SK-N-SH treated with all-trans-retinoic acid at 6 μM for 48 hours (cell line): ENCODE data around the gene FAAP100.

Source experiments
- ATAC-seq: fragments of 200-7000 bp; cut with Tn5 transposase; 3 replicates; pipeline ENCODE4 v1.9.1; 2020; ENCODE audit warnings: mild to moderate bottlenecking, moderate library complexity
- ARNTL ChIP-seq: fragments of 450-650 bp; formaldehyde crosslinking; IDR thresholded peaks from 2 replicates; pipeline ENCODE4 v1.5.0; 2020; ENCODE audit warnings: low read depth, mild to moderate bottlenecking, moderate library complexity, borderline replicate concordance
- BACH2 ChIP-seq: fragments of 250-450 bp; sonication (Bioruptor Pico); IDR thresholded peaks from 2 replicates; pipeline ENCODE4 v1.9.0; 2021; ENCODE audit warnings: mild to moderate bottlenecking, borderline replicate concordance
- CREB5 ChIP-seq: fragments of 250-450 bp; sonication (Bioruptor Pico); IDR thresholded peaks from 2 replicates; pipeline ENCODE4 v1.5.1; 2020; ENCODE audit warnings: low read depth, mild to moderate bottlenecking, moderate library complexity
- CSDC2 ChIP-seq: fragments of 250-450 bp; sonication (Bioruptor Pico); IDR thresholded peaks from 2 replicates; pipeline ENCODE4 v1.5.0; 2020; ENCODE audit warnings: mild to moderate bottlenecking, moderate library complexity
- CSRNP3 ChIP-seq: fragments of 250-450 bp; sonication (Bioruptor Pico); IDR thresholded peaks from 2 replicates; pipeline ENCODE4 v1.5.1; 2021; ENCODE audit warnings: mild to moderate bottlenecking, moderate library complexity
- ESRRG ChIP-seq: fragments of 250-450 bp; sonication (Bioruptor Pico); IDR thresholded peaks from 2 replicates; pipeline ENCODE4 v1.6.1; 2021; ENCODE audit warnings: mild to moderate bottlenecking
- GLIS3 ChIP-seq: fragments of 250-450 bp; sonication (Bioruptor Pico); IDR thresholded peaks from 2 replicates; pipeline ENCODE4 v1.5.0; 2020; ENCODE audit warnings: mild to moderate bottlenecking, moderate library complexity
- ISL1 ChIP-seq: fragments of 250-450 bp; sonication (Bioruptor Pico); IDR thresholded peaks from 2 replicates; pipeline ENCODE4 v2.1.2; 2022; ENCODE audit warnings: mild to moderate bottlenecking, moderate library complexity
- OSR1 ChIP-seq: fragments of 250-450 bp; sonication (Bioruptor Pico); IDR thresholded peaks from 2 replicates; pipeline ENCODE4 v1.8.0; 2022; ENCODE audit warnings: moderate library complexity, mild to moderate bottlenecking, inconsistent platforms
- PPARA ChIP-seq: fragments of 250-450 bp; sonication (Bioruptor Pico); IDR thresholded peaks from 2 replicates; pipeline ENCODE4 v1.5.0; 2020; ENCODE audit warnings: mild to moderate bottlenecking, borderline replicate concordance
- SNAI2 ChIP-seq: fragments of 250-450 bp; sonication (Bioruptor Pico); IDR thresholded peaks from 2 replicates; pipeline ENCODE4 v1.5.0; 2020; ENCODE audit warnings: mild to moderate bottlenecking, moderate library complexity
- TOX ChIP-seq: fragments of 250-450 bp; sonication (Bioruptor Pico); IDR thresholded peaks from 2 replicates; pipeline ENCODE4 v1.8.0; 2021; ENCODE audit warnings: mild to moderate bottlenecking, moderate library complexity, borderline replicate concordance
- ZC3H10 ChIP-seq: fragments of 250-450 bp; sonication (Bioruptor Pico); IDR thresholded peaks from 2 replicates; pipeline ENCODE4 v1.5.1; 2021; ENCODE audit warnings: mild to moderate bottlenecking, moderate library complexity
- ZNF565 ChIP-seq: fragments of 450-650 bp; formaldehyde crosslinking; conservative IDR thresholded peaks from 2 replicates; pipeline ENCODE4 v1.5.0; 2020; ENCODE audit warnings: low read depth, mild to moderate bottlenecking, moderate library complexity
- ZNF70 ChIP-seq: fragments of 450-650 bp; formaldehyde crosslinking; IDR thresholded peaks from 2 replicates; pipeline ENCODE4 v1.5.0; 2020; ENCODE audit warnings: mild to moderate bottlenecking, moderate library complexity
- ZNF8 ChIP-seq: fragments of 450-650 bp; formaldehyde crosslinking; IDR thresholded peaks from 2 replicates; pipeline ENCODE4 v1.5.0; 2020; ENCODE audit warnings: mild to moderate bottlenecking, moderate library complexity
- TF ChIP-seq, protein P1 (sequence below): fragments of 250-450 bp; sonication (Bioruptor Pico); IDR thresholded peaks from 2 replicates; pipeline ENCODE4 v1.5.0; 2020; ENCODE audit warnings: mild to moderate bottlenecking, moderate library complexity
- TF ChIP-seq, protein P2 (sequence below): fragments of 250-450 bp; sonication (Bioruptor Pico); IDR thresholded peaks from 2 replicates; pipeline ENCODE4 v1.8.0; 2020; ENCODE audit warnings: mild to moderate bottlenecking, moderate library complexity, borderline replicate concordance

Gene FAAP100

GRCh38 chr17:81502471-81503017, 49.6 kb downstream of the FAAP100 start (continued):
- TF ChIP-seq, protein P1, sequence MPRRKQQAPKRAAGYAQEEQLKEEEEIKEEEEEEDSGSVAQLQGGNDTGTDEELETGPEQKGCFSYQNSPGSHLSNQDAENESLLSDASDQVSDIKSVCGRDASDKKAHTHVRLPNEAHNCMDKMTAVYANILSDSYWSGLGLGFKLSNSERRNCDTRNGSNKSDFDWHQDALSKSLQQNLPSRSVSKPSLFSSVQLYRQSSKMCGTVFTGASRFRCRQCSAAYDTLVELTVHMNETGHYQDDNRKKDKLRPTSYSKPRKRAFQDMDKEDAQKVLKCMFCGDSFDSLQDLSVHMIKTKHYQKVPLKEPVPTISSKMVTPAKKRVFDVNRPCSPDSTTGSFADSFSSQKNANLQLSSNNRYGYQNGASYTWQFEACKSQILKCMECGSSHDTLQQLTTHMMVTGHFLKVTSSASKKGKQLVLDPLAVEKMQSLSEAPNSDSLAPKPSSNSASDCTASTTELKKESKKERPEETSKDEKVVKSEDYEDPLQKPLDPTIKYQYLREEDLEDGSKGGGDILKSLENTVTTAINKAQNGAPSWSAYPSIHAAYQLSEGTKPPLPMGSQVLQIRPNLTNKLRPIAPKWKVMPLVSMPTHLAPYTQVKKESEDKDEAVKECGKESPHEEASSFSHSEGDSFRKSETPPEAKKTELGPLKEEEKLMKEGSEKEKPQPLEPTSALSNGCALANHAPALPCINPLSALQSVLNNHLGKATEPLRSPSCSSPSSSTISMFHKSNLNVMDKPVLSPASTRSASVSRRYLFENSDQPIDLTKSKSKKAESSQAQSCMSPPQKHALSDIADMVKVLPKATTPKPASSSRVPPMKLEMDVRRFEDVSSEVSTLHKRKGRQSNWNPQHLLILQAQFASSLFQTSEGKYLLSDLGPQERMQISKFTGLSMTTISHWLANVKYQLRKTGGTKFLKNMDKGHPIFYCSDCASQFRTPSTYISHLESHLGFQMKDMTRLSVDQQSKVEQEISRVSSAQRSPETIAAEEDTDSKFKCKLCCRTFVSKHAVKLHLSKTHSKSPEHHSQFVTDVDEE = no peak
- TF ChIP-seq, protein P2, sequence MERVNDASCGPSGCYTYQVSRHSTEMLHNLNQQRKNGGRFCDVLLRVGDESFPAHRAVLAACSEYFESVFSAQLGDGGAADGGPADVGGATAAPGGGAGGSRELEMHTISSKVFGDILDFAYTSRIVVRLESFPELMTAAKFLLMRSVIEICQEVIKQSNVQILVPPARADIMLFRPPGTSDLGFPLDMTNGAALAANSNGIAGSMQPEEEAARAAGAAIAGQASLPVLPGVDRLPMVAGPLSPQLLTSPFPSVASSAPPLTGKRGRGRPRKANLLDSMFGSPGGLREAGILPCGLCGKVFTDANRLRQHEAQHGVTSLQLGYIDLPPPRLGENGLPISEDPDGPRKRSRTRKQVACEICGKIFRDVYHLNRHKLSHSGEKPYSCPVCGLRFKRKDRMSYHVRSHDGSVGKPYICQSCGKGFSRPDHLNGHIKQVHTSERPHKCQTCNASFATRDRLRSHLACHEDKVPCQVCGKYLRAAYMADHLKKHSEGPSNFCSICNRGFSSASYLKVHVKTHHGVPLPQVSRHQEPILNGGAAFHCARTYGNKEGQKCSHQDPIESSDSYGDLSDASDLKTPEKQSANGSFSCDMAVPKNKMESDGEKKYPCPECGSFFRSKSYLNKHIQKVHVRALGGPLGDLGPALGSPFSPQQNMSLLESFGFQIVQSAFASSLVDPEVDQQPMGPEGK (CRISPR knock-in tag) = no peak
- TF ChIP-seq ZNF70 (CRISPR knock-in tag) (no peak), ZC3H10 (CRISPR knock-in tag) (no peak)

DNA sequence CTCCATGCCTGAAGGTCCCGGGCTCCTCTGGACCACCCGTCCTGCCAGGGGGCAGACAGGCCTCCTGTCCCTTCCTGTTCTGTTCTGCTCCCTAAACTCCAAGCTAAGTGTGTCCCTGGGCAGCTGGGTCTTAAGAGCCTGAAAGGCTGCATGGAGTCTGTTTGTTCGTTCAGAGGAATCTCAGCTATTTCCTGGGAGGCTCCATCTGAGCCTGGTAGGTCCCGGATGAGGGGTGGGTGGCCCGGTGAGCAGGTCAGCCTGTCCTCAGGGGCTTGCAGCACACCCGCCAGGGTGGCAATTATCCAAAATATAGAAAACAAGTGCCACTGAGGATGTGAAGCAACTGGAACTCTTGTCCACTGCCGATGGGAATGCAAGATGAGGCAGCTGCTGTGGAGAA, 52.1 kb downstream of the FAAP100 start:
- TF ChIP-seq, protein P1 = no peak
- TF ChIP-seq CSDC2 = no peak
- no peak for TF ChIP-seq CSRNP3 (CRISPR knock-in tag)
- no peak for TF ChIP-seq ZC3H10 (CRISPR knock-in tag)
- no peak for TF ChIP-seq SNAI2 (CRISPR knock-in tag)
- peak; percentile 17; the same call in 2 of the 3 replicates for ATAC-seq

- no peak for ATAC-seq
- TF ChIP-seq ARNTL (CRISPR knock-in tag) (no peak), ZNF8 (CRISPR knock-in tag) (no peak), ZNF565 (CRISPR knock-in tag) (no peak), GLIS3 (no peak), ISL1 (CRISPR knock-in tag) (no peak), CSDC2 (no peak), TOX (CRISPR knock-in tag) (no peak), PPARA (CRISPR knock-in tag) (no peak), CREB5 (no peak)
Observed at GRCh38 chr17:81499601-81499970, 52.6 kb downstream of the FAAP100 start.

DNA sequence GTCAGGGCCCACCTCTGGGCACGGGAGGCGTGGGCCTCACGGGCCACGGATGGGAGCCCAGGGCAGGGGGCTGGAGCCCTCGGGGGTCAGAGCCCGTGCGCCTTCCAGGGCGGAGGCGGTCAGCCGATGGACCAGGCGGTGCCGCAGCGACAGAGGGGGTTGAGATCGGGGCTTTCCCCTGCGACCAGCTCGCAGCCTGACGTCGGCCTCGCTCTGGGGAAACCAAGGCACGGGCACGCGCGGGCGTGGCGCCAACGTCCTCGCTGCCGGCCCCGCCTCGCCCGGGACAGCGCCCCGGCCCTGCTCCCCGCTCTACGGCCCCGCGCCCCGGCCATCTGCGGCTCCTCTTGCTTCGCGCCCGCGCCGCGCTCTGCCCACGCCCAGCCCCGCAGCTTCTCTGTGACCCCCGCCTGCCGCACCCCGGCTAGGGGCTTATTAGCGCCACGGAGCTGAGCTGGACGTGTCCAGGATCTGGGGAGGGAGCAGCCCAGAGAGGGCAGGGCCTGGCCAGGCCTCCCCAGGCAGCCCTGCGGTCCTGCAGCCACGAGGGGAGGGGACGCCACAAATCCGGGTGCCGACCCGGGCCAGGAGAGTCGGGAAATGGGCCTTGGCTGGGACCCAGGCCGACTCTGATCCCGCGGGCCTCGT, 53.1 kb downstream of the FAAP100 start:
- ATAC-seq = no peak
- TF ChIP-seq BACH2 (CRISPR knock-in tag) (no peak), ESRRG (no peak), OSR1 (CRISPR knock-in tag) (no peak), ARNTL (CRISPR knock-in tag) (no peak), CREB5 (no peak), ZNF8 (CRISPR knock-in tag) (no peak), ZNF70 (CRISPR knock-in tag) (no peak), PPARA (CRISPR knock-in tag) (no peak), CSRNP3 (CRISPR knock-in tag) (no peak)
- TF ChIP-seq, protein P1 = no peak
